HepG2 (cell line): Measurements from ENCODE around the gene ANLN. TPM values are rescaled to one million over a fixed set of nuclear protein-coding genes. Genes with fewer than 3 reads are reported as not detected.

ENCODE experiments used
- GTF3A ChIP-seq: sonication (generic); formaldehyde crosslinking; conservative IDR thresholded peaks from 2 replicates; pipeline ENCODE4 v1.4.0; 2020; ENCODE audit warnings: mild to moderate bottlenecking, missing genetic modification reagents
- HNRNPUL1 ChIP-seq: fragments of 200-400 bp; formaldehyde crosslinking; IDR thresholded peaks from 2 replicates; pipeline ENCODE4 v1.6.1; 2017; ENCODE audit warnings: low read depth, mild to moderate bottlenecking, low read length, moderate library complexity
- HOXA5 ChIP-seq: sonication (generic); formaldehyde crosslinking; IDR thresholded peaks from 2 replicates; pipeline ENCODE4 v1.4.0; 2020; ENCODE audit warnings: missing genetic modification reagents
- ISX ChIP-seq: sonication (generic); formaldehyde crosslinking; conservative IDR thresholded peaks from 2 replicates; pipeline ENCODE4 v1.5.0; 2020; ENCODE audit warnings: missing genetic modification reagents
- KLF12 ChIP-seq: sonication (generic); formaldehyde crosslinking; IDR thresholded peaks from 2 replicates; pipeline ENCODE4 v1.4.0; 2020; ENCODE audit warnings: missing genetic modification reagents, borderline replicate concordance
- POLR2G ChIP-seq: fragments of 200-400 bp; formaldehyde crosslinking; IDR thresholded peaks from 2 replicates; pipeline ENCODE4 v1.6.1; 2018; ENCODE audit warnings: mild to moderate bottlenecking, low read depth, low read length, moderate library complexity
- REPIN1 ChIP-seq: sonication (generic); formaldehyde crosslinking; IDR thresholded peaks from 2 replicates; pipeline ENCODE4 v1.8.0; 2022; ENCODE audit warnings: missing genetic modification reagents, low read depth, mild to moderate bottlenecking, borderline replicate concordance
- ZEB1 ChIP-seq: IDR thresholded peaks from 2 replicates; pipeline ENCODE4 v1.6.1; 2012; ENCODE audit warnings: mild to moderate bottlenecking, low read depth, inconsistent platforms; ENCODE audit not compliant: insufficient replicate concordance
- ZNF451 ChIP-seq: sonication (generic); formaldehyde crosslinking; IDR thresholded peaks from 2 replicates; pipeline ENCODE4 v1.5.0; 2020; ENCODE audit warnings: mild to moderate bottlenecking, missing genetic modification reagents
- ZNF468 ChIP-seq: sonication (generic); formaldehyde crosslinking; IDR thresholded peaks from 2 replicates; pipeline ENCODE4 v1.8.0; 2022; ENCODE audit warnings: mild to moderate bottlenecking, moderate library complexity, missing genetic modification reagents
- ZNF558 ChIP-seq: sonication (generic); formaldehyde crosslinking; IDR thresholded peaks from 2 replicates; pipeline ENCODE4 v1.9.0; 2022; ENCODE audit warnings: mild to moderate bottlenecking, missing genetic modification reagents, borderline replicate concordance
- ZNF773 ChIP-seq: sonication (generic); formaldehyde crosslinking; IDR thresholded peaks from 2 replicates; pipeline ENCODE4 v1.4.0; 2020; ENCODE audit warnings: missing genetic modification reagents, borderline replicate concordance
- ZZZ3 ChIP-seq: sonication (generic); formaldehyde crosslinking; IDR thresholded peaks from 2 replicates; pipeline ENCODE4 v1.4.0; 2020; ENCODE audit warnings: missing genetic modification reagents, mild to moderate bottlenecking, borderline replicate concordance
- polyA plus RNA-seq, 8 experiments: library from polyadenylated mRNA; depleted of rRNA in 3 of 8; stranded (reverse) in 7 of 8; unstranded in 1 of 8; fragments of >200 nt; fragmentation: Illumina TruSeq in 4 of 8; extraction: Trizol in 4 of 8; gene quantifications; 2 replicates each; pipeline versions ENCODE4 v1.2.1 to v1.2.3, GENCODE V29; 2011 to 2016; ENCODE audit warnings: low read depth in 4 of 8, missing spikeins in 1 of 8, mixed read lengths in 1 of 8; ENCODE audit not compliant: insufficient read depth in 1 of 8
- total RNA-seq, 5 experiments: library from RNA; depleted of rRNA; stranded (reverse); fragments of >200 nt; fragmentation: Illumina TruSeq; extraction: Trizol; gene quantifications; 2 replicates each; pipeline ENCODE4 v1.2.3, GENCODE V29; 2016; ENCODE audit warnings: low read depth in 1 of 5
- TF ChIP-seq, protein P1 (sequence below): sonication (generic); formaldehyde crosslinking; IDR thresholded peaks from 2 replicates; pipeline ENCODE4 v1.4.0; 2020; ENCODE audit warnings: mild to moderate bottlenecking, missing genetic modification reagents

Gene ANLN
- total and polyA plus RNA-seq, 2 of the 13 experiments (the other 11 are each of a cell fraction or from before 2014, with no cell fraction given), result 20.0 to 72.0 TPM

DNA sequence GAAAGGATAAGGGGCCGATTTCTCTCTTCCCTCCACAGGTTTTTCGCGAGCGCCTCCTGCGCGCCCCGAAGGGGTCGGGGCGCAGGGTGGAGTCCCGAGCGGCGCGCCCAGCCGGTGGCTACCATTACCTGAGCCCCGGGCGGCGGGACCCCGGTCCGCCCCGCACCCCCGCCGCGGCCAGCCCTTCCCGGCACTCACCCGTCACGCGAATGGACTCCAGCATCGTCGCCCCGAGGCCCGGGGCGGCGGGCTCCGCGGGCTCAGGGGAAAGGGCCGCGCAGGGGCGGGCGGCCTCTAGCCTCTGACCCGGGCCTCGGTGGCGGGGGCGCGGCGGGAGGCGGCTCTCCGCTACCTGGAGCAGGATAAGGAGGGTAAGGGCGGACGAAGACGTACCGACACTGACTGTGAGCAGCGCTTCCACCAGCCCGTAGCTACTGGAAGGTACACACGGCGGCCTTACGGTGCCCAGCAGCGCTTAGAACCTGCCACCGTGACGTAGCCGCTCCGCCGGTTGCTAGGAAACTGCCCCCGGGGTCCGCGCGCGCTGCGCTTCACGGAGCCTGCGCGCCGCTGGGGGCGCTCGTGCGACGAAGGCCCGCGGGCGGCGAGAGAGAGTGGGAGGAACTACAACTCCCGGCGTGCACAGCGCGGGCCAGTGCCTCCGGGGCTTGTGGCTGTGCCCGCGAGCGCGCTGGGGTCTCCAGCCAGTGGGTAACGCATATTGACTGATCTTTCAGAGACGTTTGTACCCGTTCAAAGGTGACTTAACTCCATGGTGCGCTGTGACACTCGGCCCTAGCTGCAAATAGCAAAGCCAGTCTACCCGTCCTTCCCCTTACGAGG, 22.7 kb upstream of the ANLN start (continued):
- TF ChIP-seq POLR2G (peak; percentile 47; the same call in 1 of the 2 replicates), ZNF468 (CRISPR knock-in tag) (no peak), ZNF451 (CRISPR knock-in tag) (no peak), KLF12 (CRISPR knock-in tag) (0 out of 2 replicates have a peak, but pooled peaks have one; percentile 42), HOXA5 (peak; percentile 63; the same call in 1 of the 2 replicates), ZEB1 (peak; percentile 40), ZNF773 (CRISPR knock-in tag) (no peak), ZNF558 (CRISPR knock-in tag) (no peak), ISX (CRISPR knock-in tag) (no peak), REPIN1 (peak; percentile 65; the same call in 1 of the 2 replicates), HNRNPUL1 (no peak), GTF3A (CRISPR knock-in tag) (no peak), ZZZ3 (CRISPR knock-in tag) (no peak)
- TF ChIP-seq, protein P1, sequence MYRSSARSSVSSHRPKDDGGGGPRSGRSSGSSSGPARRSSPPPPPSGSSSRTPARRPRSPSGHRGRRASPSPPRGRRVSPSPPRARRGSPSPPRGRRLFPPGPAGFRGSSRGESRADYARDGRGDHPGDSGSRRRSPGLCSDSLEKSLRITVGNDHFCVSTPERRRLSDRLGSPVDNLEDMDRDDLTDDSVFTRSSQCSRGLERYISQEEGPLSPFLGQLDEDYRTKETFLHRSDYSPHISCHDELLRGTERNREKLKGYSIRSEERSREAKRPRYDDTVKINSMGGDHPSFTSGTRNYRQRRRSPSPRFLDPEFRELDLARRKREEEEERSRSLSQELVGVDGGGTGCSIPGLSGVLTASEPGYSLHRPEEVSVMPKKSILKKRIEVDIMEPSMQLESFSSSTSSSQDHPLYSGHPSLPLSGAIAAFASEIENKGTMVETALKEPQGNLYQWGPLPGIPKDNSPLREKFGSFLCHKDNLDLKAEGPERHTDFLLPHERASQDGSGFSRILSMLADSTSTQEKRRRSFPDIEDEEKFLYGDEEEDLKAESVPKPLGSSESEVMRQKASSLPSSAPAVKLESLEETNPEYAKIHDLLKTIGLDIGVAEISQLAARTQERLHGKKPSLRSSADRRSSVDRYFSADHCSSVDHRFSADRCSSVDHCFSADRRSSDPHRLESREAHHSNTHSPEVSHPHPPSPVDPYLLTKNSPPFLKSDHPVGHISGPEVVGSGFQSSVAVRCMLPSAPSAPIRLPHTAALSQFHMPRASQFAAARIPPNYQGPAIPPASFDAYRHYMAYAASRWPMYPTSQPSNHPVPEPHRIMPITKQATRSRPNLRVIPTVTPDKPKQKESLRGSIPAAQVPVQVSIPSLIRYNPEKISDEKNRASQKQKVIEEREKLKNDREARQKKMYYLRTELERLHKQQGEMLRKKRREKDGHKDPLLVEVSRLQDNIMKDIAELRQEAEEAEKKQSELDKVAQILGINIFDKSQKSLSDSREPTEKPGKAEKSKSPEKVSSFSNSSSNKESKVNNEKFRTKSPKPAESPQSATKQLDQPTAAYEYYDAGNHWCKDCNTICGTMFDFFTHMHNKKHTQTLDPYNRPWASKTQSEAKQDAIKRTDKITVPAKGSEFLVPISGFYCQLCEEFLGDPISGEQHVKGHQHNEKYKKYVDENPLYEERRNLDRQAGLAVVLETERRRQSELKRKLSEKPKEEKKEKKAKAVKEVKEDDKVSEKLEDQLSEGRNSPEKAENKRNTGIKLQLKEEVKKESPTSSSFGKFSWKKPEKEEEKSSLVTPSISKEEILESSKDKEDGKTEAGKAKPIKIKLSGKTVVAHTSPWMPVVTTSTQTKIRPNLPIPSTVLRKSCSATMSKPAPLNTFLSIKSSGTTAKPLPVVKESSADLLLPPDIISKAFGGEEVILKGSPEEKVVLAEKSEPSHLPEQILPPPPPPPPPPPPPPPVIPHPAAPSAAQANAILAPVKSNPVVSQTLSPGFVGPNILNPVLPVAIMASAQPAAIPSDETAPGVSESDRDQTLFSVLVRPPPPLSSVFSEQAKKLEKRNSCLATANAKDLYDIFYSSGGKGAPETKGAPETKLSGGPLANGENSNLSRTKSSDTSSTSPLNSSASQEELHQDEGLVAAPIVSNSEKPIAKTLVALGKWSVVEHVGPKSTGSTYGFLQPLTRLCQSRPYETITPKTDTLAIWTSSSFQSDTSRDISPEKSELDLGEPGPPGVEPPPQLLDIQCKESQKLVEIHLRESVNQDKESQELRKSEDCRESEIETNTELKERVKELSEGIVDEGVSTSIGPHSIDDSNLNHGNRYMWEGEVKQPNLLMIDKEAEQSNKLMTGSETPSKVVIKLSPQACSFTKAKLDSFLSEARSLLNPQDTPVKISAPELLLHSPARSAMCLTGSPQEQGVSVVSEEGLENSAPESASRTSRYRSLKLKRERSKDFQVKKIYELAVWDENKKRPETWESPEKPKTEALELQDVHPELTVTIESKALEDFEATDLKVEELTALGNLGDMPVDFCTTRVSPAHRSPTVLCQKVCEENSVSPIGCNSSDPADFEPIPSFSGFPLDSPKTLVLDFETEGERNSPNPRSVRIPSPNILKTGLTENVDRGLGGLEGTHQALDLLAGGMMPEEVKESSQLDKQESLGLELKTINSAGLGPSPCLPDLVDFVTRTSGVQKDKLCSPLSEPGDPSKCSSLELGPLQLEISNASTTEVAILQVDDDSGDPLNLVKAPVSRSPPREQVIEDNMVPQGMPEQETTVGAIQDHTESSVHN, result no peak
